ENCODE data around the gene NCBP3.
"Not testable (repeated sequence)": the region's sequence is repeated elsewhere in the genome, so short reads cannot be mapped to it uniquely, and the experiment has no call there.

NCBP3 gene

GRCh38 chr17:3809135-3809534, 36.9 kb downstream of the NCBP3 start:
- DNase-seq = no peak

- no peak for DNase-seq
Measured at GRCh38 chr17:3808701-3809100, 37.3 kb downstream of the NCBP3 start.

- DNase-seq = no peak
Measured at GRCh38 chr17:3805581-3805980, 40.5 kb downstream of the NCBP3 start.

GRCh38 chr17:3804503-3804931, 41.5 kb downstream of the NCBP3 start:
- no peak for DNase-seq

- DNase-seq = no peak
Measured at GRCh38 chr17:3803308-3803640, 42.8 kb downstream of the NCBP3 start.

- DNase-seq = no peak
Measured at GRCh38 chr17:3802461-3803307, 43.4 kb downstream of the NCBP3 start.

GRCh38 chr17:3801792-3802191, 44.3 kb downstream of the NCBP3 start:
- no peak for DNase-seq

GRCh38 chr17:3801347-3801746, 44.7 kb downstream of the NCBP3 start:
- no peak for DNase-seq

GRCh38 chr17:3800362-3801271, 45.4 kb downstream of the NCBP3 start, which contains the start of gene ITGAE:
Gene ITGAE (minus strand): TSS chr17:3801188. CDS start chr17:3801144, 44 bp downstream.
- DNase-seq = no peak

GRCh38 chr17:3799181-3799945, 46.7 kb downstream of the NCBP3 start:
- DNase-seq = no peak

- DNase-seq = no peak
Measured at GRCh38 chr17:3798273-3799180, 47.5 kb downstream of the NCBP3 start.

GRCh38 chr17:3796822-3797170, 49.2 kb downstream of the NCBP3 start:
- no peak for DNase-seq

- DNase-seq = no peak
Measured at GRCh38 chr17:3796110-3796821, 49.8 kb downstream of the NCBP3 start.

- DNase-seq = peak in 1 of 2 experiments; percentile 14
Measured at GRCh38 chr17:3795390-3796102, 50.5 kb downstream of the NCBP3 start.

- DNase-seq = no peak
Measured at GRCh38 chr17:3794557-3795389, 51.3 kb downstream of the NCBP3 start.

- DNase-seq = not testable (repeated sequence)
Measured at GRCh38 chr17:3794152-3794551, 51.9 kb downstream of the NCBP3 start.

- DNase-seq = not testable (repeated sequence)
Measured at GRCh38 chr17:3793258-3793657, 52.8 kb downstream of the NCBP3 start.

- DNase-seq = no peak
Measured at GRCh38 chr17:3792481-3792880, 53.6 kb downstream of the NCBP3 start.

- no peak for DNase-seq
Measured at GRCh38 chr17:3788200-3788599, 57.8 kb downstream of the NCBP3 start.

- not testable (repeated sequence) for DNase-seq
Measured at GRCh38 chr17:3785323-3785722, 60.7 kb downstream of the NCBP3 start.
